Epithelial cell of esophagus (primary cell): ENCODE data around the gene NEK11.

ENCODE experiments used
- DNase-seq: peaks from one replicate; pipeline ENCODE4 v3.0.0; 2010; ENCODE audit warnings: low read depth
- H3K4me3 ChIP-seq: 2 replicates; pipeline ENCODE4 v1.5.1; 2011; ENCODE audit warnings: mild to moderate bottlenecking, low read length, control low read depth
- CTCF ChIP-seq: IDR thresholded peaks from 2 replicates; pipeline ENCODE4 v1.5.1; 2011; ENCODE audit warnings: low read depth, mild to moderate bottlenecking, low read length, control low read depth, inconsistent platforms; ENCODE audit not compliant: insufficient read depth; ENCODE audit errors: missing control alignments

NEK11 gene

GRCh38 chr3:131224886-131225550 is 198.3 kb downstream of the NEK11 start:
- no peak overlapping the region for H3K4me3 ChIP-seq
- peak; percentile 55 for DNase-seq
- no peak for TF ChIP-seq CTCF

GRCh38 chr3:131228522-131228921 is 201.8 kb downstream of the NEK11 start:
- H3K4me3 ChIP-seq = no peak overlapping the region
- TF ChIP-seq CTCF = no peak
- DNase-seq = no peak

- no peak overlapping the region for H3K4me3 ChIP-seq
- DNase-seq = peak; percentile 12
- peak; percentile 18 for TF ChIP-seq CTCF
Measured at GRCh38 chr3:131231710-131232389, 205.2 kb downstream of the NEK11 start.

GRCh38 chr3:131232711-131233267 is 206.1 kb downstream of the NEK11 start:
- no peak for TF ChIP-seq CTCF
- no peak for DNase-seq
- H3K4me3 ChIP-seq = no peak overlapping the region

- no peak for DNase-seq
- no peak for TF ChIP-seq CTCF
- H3K4me3 ChIP-seq = no peak overlapping the region
Measured at GRCh38 chr3:131233900-131234668, 207.4 kb downstream of the NEK11 start.

- DNase-seq = no peak
- no peak for TF ChIP-seq CTCF
- H3K4me3 ChIP-seq = no peak overlapping the region
Measured at GRCh38 chr3:131236421-131236820, 209.7 kb downstream of the NEK11 start.
